ENCODE results near the gene LRRC4C.

LRRC4C gene

GRCh38 chr11:41320653-41321052 is 138.8 kb downstream of the LRRC4C start:
- no peak for FAIRE-seq

- no peak for FAIRE-seq
Observed at GRCh38 chr11:41320238-41320637, 139.2 kb downstream of the LRRC4C start.

- FAIRE-seq, result no peak
Observed at GRCh38 chr11:41319434-41319833, 140.0 kb downstream of the LRRC4C start.

GRCh38 chr11:41316751-41317150 is 142.7 kb downstream of the LRRC4C start:
- FAIRE-seq, result no peak

GRCh38 chr11:41313226-41313625 is 146.2 kb downstream of the LRRC4C start:
- FAIRE-seq, result no peak

GRCh38 chr11:41309716-41310115 is 149.7 kb downstream of the LRRC4C start:
- FAIRE-seq, result no peak

GRCh38 chr11:41309111-41309522 is 150.3 kb downstream of the LRRC4C start:
- no peak for FAIRE-seq

GRCh38 chr11:41308286-41308685 is 151.2 kb downstream of the LRRC4C start:
- FAIRE-seq, result no peak

GRCh38 chr11:41307296-41308080 is 152.0 kb downstream of the LRRC4C start:
- no peak for FAIRE-seq

- FAIRE-seq, result no peak
Observed at GRCh38 chr11:41306431-41306830, 153.0 kb downstream of the LRRC4C start.

GRCh38 chr11:41301023-41301422 is 158.4 kb downstream of the LRRC4C start:
- FAIRE-seq, result no peak

- FAIRE-seq, result no peak
Observed at GRCh38 chr11:41289408-41289807, 170.0 kb downstream of the LRRC4C start.

GRCh38 chr11:41286751-41287150 is 172.7 kb downstream of the LRRC4C start:
- FAIRE-seq, result no peak

- no peak for FAIRE-seq
Observed at GRCh38 chr11:41284354-41284753, 175.1 kb downstream of the LRRC4C start.

GRCh38 chr11:41283191-41283930 is 176.1 kb downstream of the LRRC4C start:
- FAIRE-seq, result no peak

GRCh38 chr11:41282395-41282794 is 177.1 kb downstream of the LRRC4C start:
- FAIRE-seq, result no peak

GRCh38 chr11:41281131-41281742 is 178.2 kb downstream of the LRRC4C start:
- FAIRE-seq, result no peak

- FAIRE-seq, result no peak
Observed at GRCh38 chr11:41274831-41275230, 184.6 kb downstream of the LRRC4C start.

GRCh38 chr11:41273908-41274307 is 185.5 kb downstream of the LRRC4C start:
- FAIRE-seq, result no peak

- no peak for FAIRE-seq
Observed at GRCh38 chr11:41267451-41267850, 192.0 kb downstream of the LRRC4C start.

GRCh38 chr11:41256041-41256440 is 203.4 kb downstream of the LRRC4C start:
- no peak for FAIRE-seq

- no peak for FAIRE-seq
Observed at GRCh38 chr11:41254966-41255365, 204.5 kb downstream of the LRRC4C start.

GRCh38 chr11:41250408-41250935 is 209.0 kb downstream of the LRRC4C start:
- FAIRE-seq, result no peak

- no peak for FAIRE-seq
Observed at GRCh38 chr11:41247621-41248020, 211.8 kb downstream of the LRRC4C start.
